ENCODE data around the gene CYP3A7. TPM values are rescaled to one million over a fixed set of nuclear protein-coding genes. Genes with fewer than 3 reads are reported as not detected.
"Not testable (repeated sequence)": the region's sequence is repeated elsewhere in the genome, so short reads cannot be mapped to it uniquely, and the experiment has no call there.

The CYP3A7 gene
- total RNA-seq, 6 donors from 2014 or later = 0.69 to 1.7 (median 1.1) TPM; not detected in 1

DNA sequence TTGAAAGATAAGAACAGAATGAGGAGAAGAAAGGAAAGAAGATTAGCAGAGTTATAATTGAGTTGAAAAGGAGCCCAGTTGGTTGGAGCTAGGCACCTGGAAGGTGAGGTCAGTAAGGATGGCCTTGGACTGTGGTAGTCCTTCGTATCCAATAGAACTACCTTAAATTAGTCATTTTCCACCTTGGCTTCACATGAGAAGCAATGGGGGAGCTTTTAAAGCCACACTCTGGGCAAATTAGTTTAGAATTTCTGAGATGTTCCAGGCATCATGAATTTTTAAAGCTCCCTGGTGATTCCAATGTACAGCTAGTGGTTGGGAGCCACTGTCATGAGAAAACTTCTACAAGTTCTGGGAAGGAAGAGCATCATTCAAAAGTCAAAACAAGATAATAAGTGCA, 27.9 kb downstream of the CYP3A7 start:
- Histone ChIP-seq H3K4me1 (no peaks in the 10 kb centered on the region), H3K9me3 (peaks cover 0 to 5% (median 0%) of the 10 kb centered on the region in 4 donors), H3K27me3 (no peaks in the 10 kb centered on the region), H3K4me3 (no peak overlapping the region), H3K36me3 (no peaks in the 10 kb centered on the region), H3K27ac (no peak overlapping the region)
- ATAC-seq (ENCODE audit: low FRiP score in 2 of 2) (no peak), DNase-seq (no peak)
- TF ChIP-seq, protein P1, sequence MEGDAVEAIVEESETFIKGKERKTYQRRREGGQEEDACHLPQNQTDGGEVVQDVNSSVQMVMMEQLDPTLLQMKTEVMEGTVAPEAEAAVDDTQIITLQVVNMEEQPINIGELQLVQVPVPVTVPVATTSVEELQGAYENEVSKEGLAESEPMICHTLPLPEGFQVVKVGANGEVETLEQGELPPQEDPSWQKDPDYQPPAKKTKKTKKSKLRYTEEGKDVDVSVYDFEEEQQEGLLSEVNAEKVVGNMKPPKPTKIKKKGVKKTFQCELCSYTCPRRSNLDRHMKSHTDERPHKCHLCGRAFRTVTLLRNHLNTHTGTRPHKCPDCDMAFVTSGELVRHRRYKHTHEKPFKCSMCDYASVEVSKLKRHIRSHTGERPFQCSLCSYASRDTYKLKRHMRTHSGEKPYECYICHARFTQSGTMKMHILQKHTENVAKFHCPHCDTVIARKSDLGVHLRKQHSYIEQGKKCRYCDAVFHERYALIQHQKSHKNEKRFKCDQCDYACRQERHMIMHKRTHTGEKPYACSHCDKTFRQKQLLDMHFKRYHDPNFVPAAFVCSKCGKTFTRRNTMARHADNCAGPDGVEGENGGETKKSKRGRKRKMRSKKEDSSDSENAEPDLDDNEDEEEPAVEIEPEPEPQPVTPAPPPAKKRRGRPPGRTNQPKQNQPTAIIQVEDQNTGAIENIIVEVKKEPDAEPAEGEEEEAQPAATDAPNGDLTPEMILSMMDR (IDR thresholded peaks at IDR 0.05) = no peak
- TF ChIP-seq POLR2AphosphoS5 (IDR thresholded peaks at IDR 0.05) (no peak), POLR2A (IDR thresholded peaks at IDR 0.05) (no peak), EP300 (IDR thresholded peaks at IDR 0.05) (no peak)
- WGBS, 2 donors = 56 to 94% methylated on average over 1 of the region's 1 CpG

DNA sequence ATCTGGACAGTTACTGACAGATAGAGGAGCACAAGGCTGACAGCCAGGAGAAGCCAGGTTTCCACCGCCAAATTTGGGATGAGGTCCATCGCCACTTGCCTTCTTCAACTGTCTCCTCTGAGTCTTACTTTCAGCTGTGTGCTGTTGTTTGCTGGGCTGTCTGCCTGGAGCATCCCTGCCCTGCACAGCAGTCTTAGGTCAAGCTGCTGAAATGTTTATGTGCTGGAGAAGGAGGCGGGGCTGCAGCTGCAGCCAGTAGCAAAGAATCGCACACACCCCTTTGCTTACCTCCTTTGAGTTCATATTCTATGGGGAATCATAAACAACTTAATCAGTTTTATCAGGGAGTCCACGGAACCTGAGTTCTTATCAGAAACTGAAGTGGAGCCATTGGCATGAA, 35.0 kb downstream of the CYP3A7 start:
- DNase-seq = no peak

DNA sequence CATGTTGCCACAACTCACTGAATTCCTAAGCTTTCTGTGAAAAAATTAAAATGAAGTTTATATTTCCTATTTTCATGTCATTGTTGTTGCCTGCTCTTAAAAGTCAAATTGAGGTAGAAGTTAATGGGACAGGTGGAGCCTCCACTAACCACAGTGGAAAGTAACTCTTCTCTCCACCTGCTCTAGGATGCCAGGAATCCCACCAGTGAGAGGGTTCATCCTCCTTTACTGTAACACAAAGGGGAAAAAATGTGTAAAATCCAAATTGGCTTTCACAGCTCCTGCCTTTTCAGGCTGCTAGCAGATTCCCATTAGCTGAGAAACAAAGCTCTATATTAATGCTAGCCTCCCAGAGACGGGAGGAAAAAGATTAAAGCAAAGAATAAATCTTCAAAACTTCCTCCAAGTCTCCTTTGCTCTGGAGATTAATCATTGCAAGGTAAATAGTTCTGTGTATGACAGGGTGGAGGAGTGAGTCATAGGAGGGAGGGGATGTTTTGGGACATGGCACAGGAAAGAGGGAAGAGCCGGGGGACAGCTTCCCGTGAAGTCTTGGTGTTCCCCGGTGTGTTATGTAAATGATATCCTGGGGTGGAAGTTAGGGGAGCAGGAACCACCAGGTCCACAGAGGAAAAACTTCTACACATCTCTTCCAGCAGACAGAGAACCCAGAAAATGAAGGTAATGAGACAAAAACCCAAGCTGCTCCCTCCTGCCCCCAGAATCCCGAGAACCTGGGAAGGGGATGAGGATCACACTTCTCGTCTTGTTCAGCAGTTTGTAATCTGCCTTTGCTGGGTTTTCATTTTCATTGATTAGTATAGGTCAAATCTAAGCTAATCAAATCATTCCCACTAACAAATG, 35.9 kb downstream of the CYP3A7 start:
- DNase-seq (peak in 1 of 2 donors; percentile 29), ATAC-seq (ENCODE audit: low FRiP score in 2 of 2) (peak; percentile 54 to 75)
- not testable (repeated sequence) for H3K9me3 ChIP-seq, H3K27me3 ChIP-seq, H3K4me1 ChIP-seq, H3K36me3 ChIP-seq
- 27 to 42% methylated on average over 6 of the region's 6 CpGs for WGBS, 2 donors
- H3K27ac ChIP-seq = peak overlapping the region in 3 of 4 donors; percentile 48 to 58 (median 49)
- H3K4me3 ChIP-seq = peak overlapping the region in 1 of 4 donors; percentile 1

More for the DNA sequence above, 35.0 kb downstream of the CYP3A7 start:
- no peaks in the 10 kb centered on the region for H3K36me3 ChIP-seq
- peak overlapping the region in 3 of 4 donors; percentile 48 to 58 (median 49) for H3K27ac ChIP-seq
- TF ChIP-seq, protein P1 (IDR thresholded peaks at IDR 0.05) = no peak
- TF ChIP-seq POLR2A (IDR thresholded peaks at IDR 0.05) (no peak), POLR2AphosphoS5 (IDR thresholded peaks at IDR 0.05) (no peak), EP300 (IDR thresholded peaks at IDR 0.05) (no peak)
- ATAC-seq (ENCODE audit: low FRiP score in 2 of 2) = no peak
- 38 to 49% methylated on average over 5 of the region's 5 CpGs for WGBS, 2 donors
- peaks cover 0 to 5% (median 0%) of the 10 kb centered on the region in 4 donors for H3K4me1 ChIP-seq
- no peaks in the 10 kb centered on the region for H3K9me3 ChIP-seq
- peak overlapping the region in 1 of 4 donors; percentile 1 for H3K4me3 ChIP-seq
- H3K27me3 ChIP-seq = no peaks in the 10 kb centered on the region

DNA sequence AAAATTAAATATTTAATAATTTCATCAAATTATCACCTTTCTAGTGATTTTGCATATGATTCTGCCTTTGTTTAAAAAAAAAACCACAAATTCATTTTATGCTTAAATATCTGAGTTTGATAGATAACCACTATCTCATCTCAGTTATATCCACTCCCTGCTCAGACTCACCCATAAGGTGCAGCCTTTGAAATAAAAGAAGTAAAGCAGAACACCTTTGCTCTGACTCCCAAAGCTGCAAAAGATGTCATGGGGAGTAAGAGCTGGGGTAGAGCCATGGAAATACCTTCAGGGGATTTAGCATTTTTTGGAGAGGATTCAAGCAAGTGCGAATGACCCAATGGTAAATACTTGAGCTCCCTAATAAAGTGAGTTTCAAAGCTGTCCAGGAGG, 40.1 kb downstream of the CYP3A7 start:
- ATAC-seq (ENCODE audit: low FRiP score in 2 of 2) (no peak), DNase-seq (no peak)
- H3K4me3 ChIP-seq = no peak overlapping the region
- WGBS, 2 donors = 70 to 78% methylated on average over 1 of the region's 1 CpG
- no peak overlapping the region for H3K27ac ChIP-seq
- peaks cover 0 to 12% (median 6%) of the 10 kb centered on the region in 4 donors for H3K4me1 ChIP-seq
- no peaks in the 10 kb centered on the region for H3K27me3 ChIP-seq
- no peaks in the 10 kb centered on the region for H3K9me3 ChIP-seq
- TF ChIP-seq, protein P1 (IDR thresholded peaks at IDR 0.05) = no peak
- no peak for TF ChIP-seq POLR2AphosphoS5 (IDR thresholded peaks at IDR 0.05)
- no peak for TF ChIP-seq EP300 (IDR thresholded peaks at IDR 0.05)
- TF ChIP-seq POLR2A (IDR thresholded peaks at IDR 0.05) = no peak
- H3K36me3 ChIP-seq = no peaks in the 10 kb centered on the region

GRCh38 chr7:99694201-99694911, 40.6 kb downstream of the CYP3A7 start:
- TF ChIP-seq, protein P1 (IDR thresholded peaks at IDR 0.05) = no peak
- TF ChIP-seq EP300 (IDR thresholded peaks at IDR 0.05) (no peak), POLR2AphosphoS5 (IDR thresholded peaks at IDR 0.05) (no peak), POLR2A (IDR thresholded peaks at IDR 0.05) (no peak)
- Histone ChIP-seq H3K27me3 (no peaks in the 10 kb centered on the region), H3K4me3 (no peak overlapping the region), H3K27ac (no peak overlapping the region), H3K4me1 (peaks cover 0 to 12% (median 3%) of the 10 kb centered on the region in 4 donors), H3K36me3 (no peaks in the 10 kb centered on the region), H3K9me3 (no peaks in the 10 kb centered on the region)
- 77 to 80% methylated on average over 5 of the region's 5 CpGs for WGBS, 2 donors
- DNase-seq = no peak
- no peak for ATAC-seq (ENCODE audit: low FRiP score in 2 of 2)
